ENCODE measurements around the gene ACAP2. TPM values are rescaled to one million over a fixed set of nuclear protein-coding genes. Genes with fewer than 3 reads are reported as not detected.
"Not testable (repeated sequence)": the region's sequence is repeated elsewhere in the genome, so short reads cannot be mapped to it uniquely, and the experiment has no call there.

The ACAP2 gene
- total RNA-seq, 1 donor, result 143 TPM

GRCh38 chr3:195247086-195247862 lies 195.5 kb downstream of the ACAP2 start:
- no peaks in the 10 kb centered on the region for H3K4me1 ChIP-seq (ENCODE audit: insufficient read depth, low read length)
- no peak overlapping the region for H3K4me3 ChIP-seq (ENCODE audit: low read length)
- no peaks in the 10 kb centered on the region for H3K9me3 ChIP-seq (ENCODE audit: low read depth, low read length)
- no peaks in the 10 kb centered on the region for H3K27me3 ChIP-seq (ENCODE audit: insufficient read depth, low read length)

DNA sequence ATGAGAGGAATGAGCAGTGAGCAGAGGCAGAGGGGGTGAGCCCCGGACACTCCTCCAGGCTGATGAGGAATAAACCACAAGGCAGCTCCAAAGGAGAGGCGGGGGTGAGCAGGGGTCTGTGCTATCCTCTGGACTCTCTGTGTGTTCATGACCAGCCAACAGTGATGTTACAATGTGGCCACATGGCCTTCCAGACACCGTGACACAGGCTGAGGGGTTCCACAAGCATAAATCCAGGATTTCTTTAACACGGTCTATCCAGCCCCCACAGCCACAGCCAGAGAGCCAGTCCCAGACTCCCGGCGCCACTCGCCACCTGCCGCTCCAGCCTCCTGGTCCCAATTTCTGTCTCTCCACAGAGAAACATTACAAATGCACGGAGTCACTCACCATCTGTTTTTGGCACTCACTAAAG lies 196.2 kb downstream of the ACAP2 start:
- H3K4me1 ChIP-seq (ENCODE audit: insufficient read depth, low read length), result no peaks in the 10 kb centered on the region
- H3K27me3 ChIP-seq (ENCODE audit: insufficient read depth, low read length), result no peaks in the 10 kb centered on the region
- H3K4me3 ChIP-seq (ENCODE audit: low read length), result no peak overlapping the region
- no peaks in the 10 kb centered on the region for H3K9me3 ChIP-seq (ENCODE audit: low read depth, low read length)

DNA sequence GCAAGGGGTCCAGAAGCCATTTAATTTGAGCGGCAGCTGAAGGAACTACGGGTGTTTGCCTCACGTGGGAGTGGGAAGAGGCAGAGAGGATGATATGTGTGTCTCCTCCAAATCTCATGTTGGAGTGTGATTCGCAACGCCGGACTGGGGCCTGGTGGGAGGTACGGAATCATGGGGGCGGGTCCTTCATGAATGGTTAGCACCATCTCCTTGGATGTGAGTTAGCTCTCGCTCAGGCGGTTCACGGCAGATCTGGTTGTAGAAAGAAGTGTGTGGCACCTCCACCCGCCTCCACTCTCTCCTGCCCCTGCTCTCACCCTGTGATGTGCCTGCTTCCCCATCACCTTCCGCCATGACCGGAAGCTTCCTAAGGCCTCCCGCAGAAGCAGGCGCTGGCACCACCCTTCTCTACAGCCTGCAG lies 197.3 kb downstream of the ACAP2 start:
- no peaks in the 10 kb centered on the region for H3K4me1 ChIP-seq (ENCODE audit: insufficient read depth, low read length)
- H3K27me3 ChIP-seq (ENCODE audit: insufficient read depth, low read length), result no peaks in the 10 kb centered on the region
- H3K9me3 ChIP-seq (ENCODE audit: low read depth, low read length), result no peaks in the 10 kb centered on the region
- no peak overlapping the region for H3K4me3 ChIP-seq (ENCODE audit: low read length)

DNA sequence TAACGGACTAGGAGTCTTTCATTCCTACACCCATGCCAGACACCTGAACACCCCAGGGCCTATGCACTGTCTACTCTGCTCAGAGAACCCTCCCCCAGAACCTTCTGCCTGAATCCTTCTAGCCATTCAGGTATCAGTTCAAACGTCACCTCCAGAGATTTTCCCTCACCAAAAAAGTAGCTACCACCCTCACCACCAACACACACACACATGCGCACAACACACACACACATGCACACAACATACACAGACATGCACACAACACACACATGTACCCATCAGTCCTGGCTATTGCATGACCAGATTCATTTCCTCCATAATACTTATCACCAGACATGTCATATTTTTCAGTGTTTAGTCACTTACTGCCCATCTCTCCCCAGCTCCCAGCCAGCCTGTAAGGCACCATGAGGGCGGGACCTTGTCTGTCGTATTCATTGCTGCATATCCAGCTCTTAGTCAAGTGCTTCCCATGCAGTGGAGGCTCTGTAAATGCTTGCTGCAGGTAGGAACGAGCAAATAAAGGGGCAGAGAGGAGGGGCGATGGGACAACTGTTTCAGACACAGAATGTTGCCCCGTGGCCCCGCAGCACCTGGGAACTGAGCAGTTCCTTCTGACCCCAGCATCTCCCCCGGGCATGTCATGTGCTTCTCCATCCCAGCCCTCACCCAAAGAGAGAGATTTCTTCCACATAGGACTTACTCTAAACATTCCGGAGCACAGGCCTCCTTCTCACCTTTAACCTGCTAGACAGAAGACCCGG lies 201.0 kb downstream of the ACAP2 start:
- H3K4me1 ChIP-seq (ENCODE audit: insufficient read depth, low read length), result no peaks in the 10 kb centered on the region
- H3K27me3 ChIP-seq (ENCODE audit: insufficient read depth, low read length), result no peaks in the 10 kb centered on the region
- H3K9me3 ChIP-seq (ENCODE audit: low read depth, low read length), result no peaks in the 10 kb centered on the region
- H3K4me3 ChIP-seq (ENCODE audit: low read length), result no peak overlapping the region

DNA sequence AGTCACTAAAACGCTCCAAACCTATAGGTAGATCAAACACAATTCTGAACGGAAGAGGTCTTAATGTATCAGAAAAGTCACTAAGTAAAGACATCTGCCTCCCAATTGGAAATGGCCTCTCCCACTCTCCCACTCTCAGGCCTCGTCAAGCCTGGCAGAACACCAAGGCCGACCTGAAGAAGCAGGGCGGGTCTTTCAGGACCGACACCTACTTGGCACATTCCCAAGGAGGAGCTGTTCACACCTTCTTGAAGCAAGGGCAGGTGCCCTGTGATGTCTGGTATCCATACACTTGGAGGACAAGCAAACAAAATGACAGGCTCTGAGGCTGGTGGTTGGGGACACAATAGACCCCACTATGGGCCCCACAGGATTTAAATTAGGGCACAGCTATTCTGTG lies 201.9 kb downstream of the ACAP2 start:
- H3K9me3 ChIP-seq (ENCODE audit: low read depth, low read length), result no peaks in the 10 kb centered on the region
- no peaks in the 10 kb centered on the region for H3K27me3 ChIP-seq (ENCODE audit: insufficient read depth, low read length)
- no peak overlapping the region for H3K4me3 ChIP-seq (ENCODE audit: low read length)
- H3K4me1 ChIP-seq (ENCODE audit: insufficient read depth, low read length), result no peaks in the 10 kb centered on the region

DNA sequence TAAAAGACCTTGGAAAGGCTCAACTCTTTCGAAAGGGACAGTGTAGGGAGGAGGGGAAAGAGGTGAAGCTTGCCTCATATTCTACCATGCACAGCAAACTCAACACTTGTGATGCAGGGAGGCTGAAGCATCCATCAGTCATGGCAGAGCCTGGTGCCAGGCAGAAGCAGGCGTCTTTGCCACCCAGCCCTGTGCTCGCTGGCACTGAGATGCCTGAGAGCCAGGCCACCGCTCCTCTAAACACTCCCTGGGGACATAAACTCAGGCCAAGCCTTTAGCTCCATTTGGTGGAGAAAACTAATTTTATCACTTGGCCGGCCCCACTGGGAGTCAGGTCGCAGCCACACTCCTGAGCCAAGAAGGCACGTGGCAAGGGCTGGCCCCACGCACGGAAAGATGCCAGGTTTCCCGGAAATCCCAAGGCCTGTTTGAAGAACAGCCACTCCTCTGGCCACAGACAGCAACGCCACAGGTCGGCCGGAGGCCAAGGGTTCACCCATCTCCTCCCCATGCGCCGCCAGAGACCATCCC lies 202.6 kb downstream of the ACAP2 start:
- H3K27me3 ChIP-seq (ENCODE audit: insufficient read depth, low read length), result no peaks in the 10 kb centered on the region
- H3K9me3 ChIP-seq (ENCODE audit: low read depth, low read length), result no peaks in the 10 kb centered on the region
- no peaks in the 10 kb centered on the region for H3K4me1 ChIP-seq (ENCODE audit: insufficient read depth, low read length)
- H3K4me3 ChIP-seq (ENCODE audit: low read length), result no peak overlapping the region

GRCh38 chr3:195239121-195239520 lies 203.7 kb downstream of the ACAP2 start:
- H3K4me1 ChIP-seq (ENCODE audit: insufficient read depth, low read length), result no peaks in the 10 kb centered on the region
- no peaks in the 10 kb centered on the region for H3K27me3 ChIP-seq (ENCODE audit: insufficient read depth, low read length)

GRCh38 chr3:195238586-195239118 lies 204.2 kb downstream of the ACAP2 start:
- Histone ChIP-seq H3K9me3 (ENCODE audit: low read depth, low read length) (no peaks in the 10 kb centered on the region), H3K27me3 (ENCODE audit: insufficient read depth, low read length) (no peaks in the 10 kb centered on the region)

More at GRCh38 chr3:195239121-195239520, 203.7 kb downstream of the ACAP2 start:
- Histone ChIP-seq H3K9me3 (ENCODE audit: low read depth, low read length) (no peaks in the 10 kb centered on the region), H3K4me3 (ENCODE audit: low read length) (no peak overlapping the region)

DNA sequence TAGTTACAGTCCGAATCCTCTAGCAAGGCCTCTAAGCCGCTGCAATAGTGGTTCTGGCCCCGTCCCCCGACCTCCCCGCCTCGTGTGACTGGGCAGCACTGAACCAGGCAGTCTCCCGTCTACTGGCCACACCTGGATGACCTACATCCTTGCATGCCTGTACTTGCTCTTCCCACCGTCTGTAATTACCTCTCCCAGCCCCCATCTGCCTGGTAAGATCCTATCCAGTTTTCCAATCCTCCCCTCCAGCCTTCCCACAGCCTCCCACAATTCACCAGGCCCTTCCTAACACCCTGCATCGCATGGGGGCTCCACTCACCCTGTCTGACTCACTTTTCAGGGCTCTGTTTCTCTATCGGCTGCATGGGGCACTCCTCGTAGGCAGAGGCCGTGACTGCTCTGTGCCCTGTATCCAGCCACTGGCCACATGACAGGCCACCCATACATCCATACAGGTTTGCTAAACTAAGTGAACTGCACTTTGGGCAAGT lies 204.7 kb downstream of the ACAP2 start:
- Histone ChIP-seq H3K9me3 (ENCODE audit: low read depth, low read length) (no peaks in the 10 kb centered on the region), H3K4me1 (ENCODE audit: insufficient read depth, low read length) (no peaks in the 10 kb centered on the region), H3K4me3 (ENCODE audit: low read length) (no peak overlapping the region), H3K27me3 (ENCODE audit: insufficient read depth, low read length) (no peaks in the 10 kb centered on the region)

More at GRCh38 chr3:195238586-195239118, 204.2 kb downstream of the ACAP2 start:
- H3K4me1 ChIP-seq (ENCODE audit: insufficient read depth, low read length), result no peaks in the 10 kb centered on the region
- H3K4me3 ChIP-seq (ENCODE audit: low read length), result no peak overlapping the region

- Histone ChIP-seq H3K4me3 (ENCODE audit: low read length) (no peak overlapping the region), H3K9me3 (ENCODE audit: low read depth, low read length) (no peaks in the 10 kb centered on the region), H3K4me1 (ENCODE audit: insufficient read depth, low read length) (no peaks in the 10 kb centered on the region), H3K27me3 (ENCODE audit: insufficient read depth, low read length) (no peaks in the 10 kb centered on the region)
Measured at GRCh38 chr3:195236801-195237570, 205.8 kb downstream of the ACAP2 start.

DNA sequence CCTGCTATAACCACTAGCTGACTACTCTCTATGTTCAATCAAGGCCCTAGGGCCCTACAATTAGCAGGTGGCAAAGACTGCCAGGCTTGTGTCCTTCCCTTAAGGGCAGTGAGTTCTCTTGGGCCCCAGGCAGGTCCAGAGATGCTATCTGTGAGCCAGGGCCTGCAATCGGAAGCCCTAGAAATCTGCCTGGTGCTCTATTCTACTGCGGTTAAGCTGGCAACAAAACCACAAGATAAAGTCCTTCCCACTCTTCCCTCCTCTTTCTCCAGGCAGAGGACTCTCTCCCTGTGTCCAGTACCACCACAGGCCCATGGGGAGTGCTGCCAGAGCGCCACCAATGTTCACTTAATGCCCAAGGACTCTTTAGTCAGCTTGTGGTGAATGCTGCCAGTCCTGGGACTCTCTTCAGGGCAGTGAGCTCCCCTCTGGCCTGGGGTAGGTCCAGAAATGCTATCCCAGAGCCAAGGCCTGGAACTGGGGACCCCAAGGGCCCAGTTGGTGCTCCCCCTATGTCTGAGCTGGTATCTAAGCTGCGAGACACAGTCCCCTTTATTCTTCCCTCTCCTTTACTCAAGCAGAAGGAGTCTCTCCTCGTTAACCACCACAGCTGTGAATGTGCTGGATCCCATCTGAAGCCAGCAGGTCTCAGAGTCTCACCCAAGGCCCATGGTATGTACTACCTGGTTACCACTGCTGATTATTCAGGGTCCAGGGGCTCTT lies 206.6 kb downstream of the ACAP2 start:
- Histone ChIP-seq H3K4me3 (ENCODE audit: low read length) (no peak overlapping the region), H3K9me3 (ENCODE audit: low read depth, low read length) (no peaks in the 10 kb centered on the region), H3K27me3 (ENCODE audit: insufficient read depth, low read length) (no peaks in the 10 kb centered on the region), H3K4me1 (ENCODE audit: insufficient read depth, low read length) (no peaks in the 10 kb centered on the region)

- no peaks in the 10 kb centered on the region for H3K27me3 ChIP-seq (ENCODE audit: insufficient read depth, low read length)
- no peaks in the 10 kb centered on the region for H3K9me3 ChIP-seq (ENCODE audit: low read depth, low read length)
Measured at GRCh38 chr3:195230244-195230643, 212.6 kb downstream of the ACAP2 start.

GRCh38 chr3:195228886-195229285 lies 213.9 kb downstream of the ACAP2 start:
- not testable (repeated sequence) for H3K9me3 ChIP-seq (ENCODE audit: low read depth, low read length); H3K27me3 ChIP-seq (ENCODE audit: insufficient read depth, low read length); H3K4me1 ChIP-seq (ENCODE audit: insufficient read depth, low read length); H3K4me3 ChIP-seq (ENCODE audit: low read length)

More at GRCh38 chr3:195230244-195230643, 212.6 kb downstream of the ACAP2 start:
- H3K4me1 ChIP-seq (ENCODE audit: insufficient read depth, low read length), result no peaks in the 10 kb centered on the region
- H3K4me3 ChIP-seq (ENCODE audit: low read length), result no peak overlapping the region

DNA sequence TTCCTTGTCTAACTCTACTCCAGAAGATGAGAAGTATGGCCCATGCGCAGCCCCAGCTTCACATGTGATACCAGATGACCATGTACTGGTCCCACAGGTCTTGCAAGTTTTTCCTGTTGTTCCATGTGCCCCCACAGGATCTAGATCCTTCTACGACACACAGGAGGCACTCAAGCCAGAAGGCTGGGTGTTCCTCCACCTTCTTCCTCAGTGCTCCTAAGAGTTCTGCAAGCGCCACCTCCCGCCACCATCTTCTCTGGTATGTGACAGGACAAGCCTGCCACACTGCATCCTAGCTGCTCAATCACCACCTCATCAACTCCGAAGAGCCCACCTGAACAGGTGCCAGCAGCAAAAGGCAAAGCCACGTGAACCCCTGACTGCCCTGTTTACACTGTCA lies 214.9 kb downstream of the ACAP2 start:
- no peaks in the 10 kb centered on the region for H3K4me1 ChIP-seq (ENCODE audit: insufficient read depth, low read length)
- no peak overlapping the region for H3K4me3 ChIP-seq (ENCODE audit: low read length)
- no peaks in the 10 kb centered on the region for H3K27me3 ChIP-seq (ENCODE audit: insufficient read depth, low read length)
- H3K9me3 ChIP-seq (ENCODE audit: low read depth, low read length), result no peaks in the 10 kb centered on the region

Data from mononuclear cell (primary cell).